GM19395 (cell line): ENCODE measurements around the gene MACROD2.

Experiments used
- ATAC-seq: cut with Tn5 transposase; IDR thresholded peaks from one replicate; pipeline ENCODE4 v1.9.1; 2021; ENCODE audit warnings: mild to moderate bottlenecking, moderate library complexity; ENCODE audit not compliant: unreplicated experiment

Gene MACROD2

DNA sequence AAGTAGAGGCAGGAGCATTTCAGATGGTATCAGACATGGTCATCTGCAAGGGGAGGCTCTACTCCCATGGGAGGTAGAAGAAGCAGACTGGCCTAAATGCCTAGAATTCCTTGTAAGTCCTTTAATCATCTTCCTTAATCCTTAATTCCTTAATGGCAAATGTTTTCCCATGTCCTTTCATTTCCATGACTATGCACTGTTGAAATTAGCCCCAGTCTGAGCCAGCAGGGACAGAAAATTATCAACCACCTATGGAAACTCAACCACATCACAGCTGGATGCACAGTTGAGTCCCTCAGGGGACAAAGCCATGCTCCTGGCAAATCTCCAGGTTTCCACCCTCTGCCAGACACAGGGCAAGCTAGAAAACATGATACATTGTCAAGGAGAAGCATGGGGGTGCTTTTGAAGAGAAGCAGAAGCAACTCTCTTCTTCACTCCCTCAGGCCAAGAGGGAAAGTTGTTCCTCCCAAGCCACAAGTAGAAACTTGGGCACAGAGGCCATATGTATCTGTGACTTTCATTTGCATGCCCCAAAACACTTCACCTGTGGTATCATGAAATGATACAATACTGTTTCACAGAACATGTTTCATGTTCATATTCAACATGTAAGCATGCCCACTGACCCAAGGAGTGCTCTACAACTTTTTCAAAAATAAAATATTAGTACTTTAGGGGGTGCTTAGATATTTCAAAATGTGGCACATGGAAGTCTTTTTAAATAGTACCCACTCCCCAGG lies 1894.4 kb downstream of the MACROD2 start:
- no peak for ATAC-seq

DNA sequence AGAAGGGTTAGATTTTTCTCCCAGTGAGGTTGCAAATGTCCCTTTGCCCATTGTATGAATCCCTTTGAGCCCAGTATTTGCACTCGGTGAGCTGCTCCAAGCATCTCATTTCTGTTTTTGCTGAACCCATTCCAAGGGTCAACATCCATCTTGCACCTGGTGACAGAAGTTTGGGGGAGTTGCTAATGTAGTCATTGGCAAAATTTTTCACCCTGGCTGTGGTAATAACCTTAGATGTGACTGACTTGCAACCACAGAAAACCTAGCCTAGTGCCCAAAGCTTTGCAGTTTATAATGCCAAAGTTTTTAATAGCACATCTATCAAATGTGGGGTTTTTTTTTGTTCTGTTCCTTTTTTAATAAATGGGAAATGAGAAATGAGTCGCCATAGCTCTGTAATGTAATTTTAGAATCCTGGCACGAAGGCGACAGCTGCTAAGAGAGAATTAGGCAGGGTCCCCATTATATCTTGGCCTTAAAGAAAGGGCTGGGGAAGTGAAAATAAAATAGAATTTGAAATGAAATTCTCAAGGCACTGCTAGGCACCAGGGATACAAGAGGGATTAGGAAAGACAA lies 1895.2 kb downstream of the MACROD2 start:
- no peak for ATAC-seq

DNA sequence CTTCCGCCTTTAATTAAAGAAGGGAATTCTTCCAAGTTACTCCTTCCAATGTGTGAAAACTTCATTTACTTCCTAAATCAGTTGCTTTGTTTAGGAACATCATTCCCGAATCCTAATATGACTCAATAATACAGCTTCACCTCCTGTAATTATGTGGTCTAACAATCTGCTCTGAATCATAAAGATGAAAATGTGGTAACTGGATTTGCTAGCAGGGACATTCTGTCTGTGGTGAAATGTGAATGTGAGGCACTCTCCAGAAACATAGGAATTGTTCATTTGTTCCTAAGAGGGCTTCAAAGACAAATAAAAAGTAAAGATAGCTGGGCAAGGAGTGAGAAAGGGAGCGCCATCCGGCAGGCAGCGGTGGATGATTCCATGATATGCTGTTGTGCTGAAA lies 1899.8 kb downstream of the MACROD2 start:
- no peak for ATAC-seq

DNA sequence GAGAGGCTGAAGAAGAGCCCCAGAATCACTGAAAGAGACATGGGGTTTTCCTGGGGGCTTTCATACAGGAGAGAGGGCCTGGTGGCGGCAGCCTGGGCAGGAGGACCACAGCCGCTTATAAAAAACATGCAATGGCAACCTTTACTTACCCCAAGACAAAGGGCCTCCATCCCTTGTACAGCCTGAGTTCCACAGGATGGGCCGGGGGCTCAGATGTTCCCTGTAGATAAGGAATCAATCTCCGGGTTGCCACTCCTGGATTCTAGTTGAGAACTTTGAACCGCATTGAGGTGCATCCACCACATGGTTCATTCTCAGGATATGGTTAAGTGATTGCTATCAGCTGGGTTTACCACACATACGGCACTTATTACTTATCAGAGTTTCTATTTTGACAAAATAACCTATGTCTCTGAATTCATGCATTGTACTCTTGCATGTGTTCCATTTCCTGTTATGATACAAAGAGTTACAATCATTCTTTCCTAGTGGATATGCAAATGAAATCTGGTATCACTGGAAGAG lies 1900.3 kb downstream of the MACROD2 start:
- ATAC-seq, result peak; percentile 93

DNA sequence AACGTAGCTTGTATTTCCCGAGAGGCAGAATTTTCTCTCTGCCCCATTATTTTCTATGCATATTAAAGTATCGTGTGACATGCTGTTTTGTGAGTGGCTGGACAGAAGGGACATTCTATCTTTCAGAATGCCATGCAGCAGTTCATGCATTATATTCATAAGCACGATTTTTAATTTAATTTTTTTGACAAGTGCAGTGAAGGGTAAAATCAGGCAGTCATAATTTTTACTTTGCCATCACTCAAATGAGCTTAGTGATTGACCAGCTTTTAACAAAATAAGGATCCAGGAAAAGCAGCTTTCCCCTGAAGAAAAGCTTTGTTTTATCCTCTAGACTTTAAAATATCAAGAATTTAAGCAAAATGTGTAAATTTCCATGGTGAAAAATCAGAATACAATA lies 1904.7 kb downstream of the MACROD2 start:
- no peak for ATAC-seq

DNA sequence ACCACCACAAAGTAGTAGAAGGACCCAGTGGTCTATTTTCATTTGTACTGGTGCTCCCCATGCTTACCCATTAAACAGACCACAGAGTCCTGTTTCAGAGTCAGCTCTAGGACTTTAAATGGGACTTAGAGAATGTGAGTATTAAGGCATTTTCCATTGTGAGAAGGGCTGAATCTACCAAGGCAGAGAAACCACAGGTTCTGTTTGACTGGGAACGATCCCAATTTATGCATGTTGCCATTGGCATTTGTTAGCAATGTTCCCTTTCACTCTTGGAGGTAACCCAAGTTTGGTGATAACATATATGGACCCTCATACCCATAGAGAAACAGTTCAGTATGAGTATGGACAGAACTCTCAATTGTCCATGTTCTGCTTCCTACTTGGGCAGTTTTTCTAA lies 1905.1 kb downstream of the MACROD2 start:
- no peak for ATAC-seq

DNA sequence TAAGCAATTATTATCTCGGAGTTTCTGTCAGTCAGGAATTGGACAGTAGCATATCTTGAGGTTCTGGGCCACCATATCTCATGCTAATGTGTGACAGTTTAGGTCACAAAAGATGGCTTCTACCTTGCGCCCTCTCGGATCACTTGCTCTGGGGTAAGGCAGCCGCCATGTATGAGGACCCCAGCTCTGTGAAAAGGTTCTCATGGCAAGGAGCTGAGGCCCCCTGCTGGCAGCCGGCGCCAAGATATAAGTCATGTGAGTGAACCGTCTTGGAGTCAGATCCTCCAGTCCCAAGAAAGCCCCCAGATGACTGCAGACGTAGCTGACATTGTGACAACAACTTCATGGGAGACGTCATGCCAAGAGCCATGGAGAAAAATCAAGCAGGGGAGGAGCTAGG lies 1907.2 kb downstream of the MACROD2 start:
- no peak for ATAC-seq

DNA sequence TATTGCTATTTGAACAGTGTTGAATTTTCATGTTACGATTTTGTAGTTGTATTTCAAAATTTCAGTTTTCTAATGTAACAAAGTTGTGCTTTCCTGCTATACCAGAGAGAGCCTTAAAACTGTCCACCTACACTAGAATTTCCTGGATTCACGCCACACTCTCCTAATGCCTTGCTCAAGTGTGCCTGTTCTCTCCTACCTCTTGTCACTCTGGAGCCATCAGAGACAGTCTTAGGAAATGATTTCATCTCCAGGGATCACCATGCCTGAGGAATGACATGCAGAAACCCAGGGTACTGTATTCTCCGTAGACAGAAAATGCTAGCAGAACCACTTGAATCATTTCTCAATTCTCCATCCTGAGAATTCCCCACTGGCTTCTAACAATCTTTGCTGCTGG lies 1910.3 kb downstream of the MACROD2 start:
- ATAC-seq, result no peak

DNA sequence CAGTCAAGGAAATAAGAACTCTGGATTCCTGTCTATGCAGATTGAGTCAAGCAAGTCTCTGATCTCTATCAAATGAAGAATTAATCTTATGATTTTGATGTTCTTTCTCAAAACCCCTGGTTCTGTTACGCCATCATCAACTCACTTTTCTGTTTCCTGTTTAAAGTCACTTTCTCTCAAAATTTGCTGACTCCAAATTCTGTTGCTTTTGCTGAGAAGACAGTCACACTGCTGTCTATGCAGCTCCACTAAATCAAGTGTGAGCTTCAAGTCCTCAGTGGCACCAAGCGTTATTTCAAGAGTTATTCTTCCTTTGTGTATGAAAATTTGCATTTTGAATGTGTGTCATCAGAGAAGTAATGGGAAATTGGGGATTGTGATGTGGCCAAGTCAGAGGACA lies 1914.7 kb downstream of the MACROD2 start:
- ATAC-seq, result no peak

DNA sequence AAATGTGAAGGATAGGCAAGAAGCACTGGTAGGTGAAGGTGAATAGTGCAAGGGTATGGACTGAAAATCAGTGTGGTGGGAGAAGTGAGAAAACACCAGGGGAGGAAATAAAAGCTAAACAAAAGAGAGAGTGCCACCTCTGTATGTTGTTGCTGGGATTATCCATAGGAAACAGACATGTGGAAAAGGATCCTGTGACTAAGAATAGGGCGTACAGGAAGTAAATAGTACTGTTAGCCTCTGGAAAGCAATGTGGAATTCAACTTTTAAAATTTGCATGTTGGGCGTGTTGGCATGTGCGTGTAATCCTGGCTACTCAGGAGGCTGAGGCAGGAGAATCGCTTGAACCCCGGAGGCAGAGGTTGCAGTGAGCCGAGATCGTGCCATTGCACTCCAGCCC lies 1916.3 kb downstream of the MACROD2 start:
- ATAC-seq, result no peak

DNA sequence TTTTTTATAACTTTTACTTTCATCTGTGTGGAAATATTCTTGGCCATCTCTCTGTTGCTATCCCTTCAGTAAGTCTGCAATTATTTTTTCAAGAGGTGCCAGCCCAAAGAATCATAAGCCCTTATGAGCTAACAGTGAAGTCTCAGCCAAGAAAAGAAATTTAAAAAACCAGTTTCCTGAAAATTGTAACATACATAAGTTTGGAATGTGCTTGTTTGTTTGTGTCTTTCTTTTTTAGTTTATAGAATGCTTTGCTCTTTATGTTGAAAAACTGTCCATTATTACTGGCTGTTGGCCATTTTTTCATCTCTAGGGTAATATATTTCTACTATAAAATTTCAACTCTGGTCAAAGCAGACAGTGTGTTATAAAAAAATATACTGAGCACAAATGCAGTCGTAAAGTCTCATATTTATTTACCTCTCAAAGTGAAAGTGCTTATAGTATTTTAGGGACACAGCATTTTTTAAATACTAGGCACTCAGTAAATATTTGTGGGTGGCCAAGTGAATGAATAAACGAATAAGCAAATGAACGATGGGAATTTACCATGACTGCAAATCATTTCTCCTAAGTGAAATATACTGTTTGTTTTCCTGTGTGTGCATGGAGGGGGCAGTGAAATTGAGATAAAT lies 1918.2 kb downstream of the MACROD2 start:
- no peak for ATAC-seq

DNA sequence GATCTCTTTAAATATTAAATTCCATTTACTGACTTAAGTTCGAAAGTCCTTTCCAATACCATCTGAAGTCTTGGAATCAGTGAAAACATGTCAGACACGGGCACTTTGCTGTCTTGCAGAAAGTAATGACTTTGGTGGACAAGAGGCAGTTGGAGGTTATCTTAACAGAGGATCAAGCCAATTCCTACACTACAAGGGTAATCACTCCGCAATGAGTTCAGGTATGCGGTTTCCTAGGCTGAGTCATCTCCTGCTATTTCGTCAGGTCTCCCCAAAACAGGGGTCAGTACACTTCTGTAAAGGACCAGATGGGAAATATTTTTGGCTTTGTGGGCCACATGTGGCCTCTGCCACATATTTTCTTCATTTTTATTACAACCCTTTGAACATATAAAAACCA lies 1921.3 kb downstream of the MACROD2 start:
- no peak for ATAC-seq

DNA sequence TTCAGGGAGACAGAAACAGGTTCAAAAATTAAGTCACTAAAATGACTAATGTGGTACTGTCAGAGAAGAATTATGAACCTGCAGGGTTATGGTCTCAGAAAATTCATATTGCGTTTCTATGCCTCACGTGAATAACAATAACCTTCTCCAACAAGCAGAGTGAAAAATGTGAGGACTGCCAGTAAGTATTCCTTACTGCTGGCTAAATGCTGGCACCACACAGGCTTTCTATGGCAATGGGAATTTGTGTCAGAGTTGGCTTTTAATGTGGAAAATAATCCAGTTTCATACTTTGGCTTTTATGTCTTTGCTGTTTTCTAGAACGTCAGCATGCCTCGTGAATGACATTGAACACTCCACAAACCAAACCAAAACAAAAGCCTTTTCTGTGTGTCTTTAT lies 1922.0 kb downstream of the MACROD2 start:
- ATAC-seq, result no peak

DNA sequence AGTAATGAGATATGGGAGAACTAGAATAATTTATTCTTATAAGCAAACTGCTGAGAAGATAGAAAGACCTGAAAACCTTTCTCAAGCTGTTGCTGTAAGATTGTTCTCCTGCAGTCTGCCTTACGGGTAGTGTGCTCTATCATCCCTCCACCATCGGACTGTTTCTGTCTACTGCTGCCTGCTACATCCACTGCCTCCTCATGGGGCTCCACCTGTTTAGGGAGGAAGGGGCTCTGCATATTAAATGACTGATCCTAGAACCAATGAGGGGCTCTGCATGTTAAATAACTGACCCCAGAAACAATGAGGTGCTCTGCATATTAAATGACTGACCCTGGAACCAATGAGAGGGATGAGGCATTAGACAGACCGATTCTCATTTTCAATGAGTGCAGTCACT lies 1923.3 kb downstream of the MACROD2 start:
- no peak for ATAC-seq

DNA sequence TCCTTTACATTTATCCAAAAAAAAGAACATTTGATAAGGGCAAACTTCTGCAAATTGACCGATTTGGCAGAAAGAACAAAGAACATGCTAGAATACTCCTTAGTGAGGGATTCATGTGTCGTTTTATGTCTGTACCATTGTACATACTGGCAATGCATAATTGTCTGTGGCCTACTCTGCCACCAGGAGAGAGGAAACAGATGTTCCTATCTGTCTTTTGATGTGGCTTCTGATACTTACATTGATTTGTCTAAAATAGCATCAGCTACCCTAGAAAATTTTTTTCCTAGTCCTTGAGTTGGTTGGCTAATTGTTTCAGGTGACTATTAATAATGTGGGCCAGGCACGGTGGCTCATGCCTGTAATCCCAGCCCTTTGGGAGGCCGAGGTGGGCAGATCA lies 1923.8 kb downstream of the MACROD2 start:
- no peak for ATAC-seq

DNA sequence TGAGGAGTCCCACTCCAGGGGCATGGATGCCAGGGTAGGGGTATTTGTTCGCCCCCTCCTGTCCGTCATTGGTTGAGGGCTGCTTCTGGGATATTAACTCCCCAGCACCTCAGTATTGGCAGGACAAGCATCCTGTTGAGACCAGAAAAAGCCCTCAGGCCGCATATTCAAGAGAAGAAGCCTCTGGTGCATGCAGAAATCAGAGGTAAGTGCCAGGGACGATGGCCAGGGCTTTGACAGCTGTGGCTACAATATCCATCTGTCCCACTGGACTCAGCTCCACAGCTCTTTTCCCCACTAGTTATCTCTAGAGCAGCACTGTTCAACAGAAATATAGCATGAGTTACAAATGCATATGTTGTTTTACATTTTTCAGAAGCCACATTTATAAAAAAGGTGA lies 1926.6 kb downstream of the MACROD2 start:
- no peak for ATAC-seq

DNA sequence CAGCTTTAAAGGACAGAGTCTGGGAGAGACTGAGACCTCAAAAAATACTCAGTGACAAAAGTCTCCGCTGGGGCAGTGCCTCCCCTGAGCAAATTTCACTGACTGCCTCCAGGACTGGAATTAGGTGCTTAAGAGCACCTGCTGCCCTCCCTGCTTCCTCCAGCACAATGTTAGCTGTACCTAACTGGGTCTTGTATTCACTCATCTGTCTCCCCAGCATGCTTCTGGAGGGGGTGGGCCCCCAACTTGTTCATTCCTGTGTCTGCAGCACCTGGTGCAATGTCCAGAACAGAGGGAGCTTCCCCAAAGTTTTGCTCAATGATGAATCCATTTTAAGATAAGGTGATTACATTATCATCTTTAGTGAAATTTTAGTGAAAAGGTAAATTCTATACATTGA lies 1927.2 kb downstream of the MACROD2 start:
- ATAC-seq, result peak; percentile 58

DNA sequence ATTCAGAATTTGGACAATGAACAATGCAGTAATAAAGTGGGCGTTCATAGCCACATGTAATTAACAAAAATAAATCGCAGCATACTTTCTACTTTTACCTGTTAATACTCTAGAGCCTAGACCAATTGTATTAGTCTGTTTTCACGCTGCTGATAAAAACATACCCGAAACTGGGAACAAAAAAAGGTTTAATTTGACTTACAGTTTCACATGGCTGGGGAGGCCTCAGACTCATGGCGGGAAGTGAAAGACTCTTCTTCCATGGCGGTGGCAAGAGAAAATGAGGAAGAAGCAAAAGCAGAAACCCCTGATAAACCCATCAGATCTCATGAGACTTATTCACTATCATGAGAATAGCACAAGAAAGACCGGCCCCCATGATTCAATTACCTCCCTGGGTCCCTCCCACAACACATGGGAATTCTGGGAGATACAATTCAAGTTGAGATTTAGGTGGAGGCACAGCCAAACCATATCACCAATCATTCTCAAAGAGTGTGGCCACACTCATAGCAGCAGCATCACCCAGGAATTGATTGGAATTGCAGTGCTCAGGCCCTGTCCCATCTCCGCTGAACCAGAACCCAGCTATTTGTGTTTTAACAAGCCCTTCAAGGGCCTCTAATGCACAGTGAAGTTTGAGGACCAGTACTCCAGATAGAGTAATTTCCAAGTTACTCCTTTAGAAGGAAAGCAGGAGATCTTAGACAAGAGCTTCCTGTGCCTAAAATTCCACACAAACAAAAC lies 1927.9 kb downstream of the MACROD2 start:
- peak; percentile 88 for ATAC-seq

DNA sequence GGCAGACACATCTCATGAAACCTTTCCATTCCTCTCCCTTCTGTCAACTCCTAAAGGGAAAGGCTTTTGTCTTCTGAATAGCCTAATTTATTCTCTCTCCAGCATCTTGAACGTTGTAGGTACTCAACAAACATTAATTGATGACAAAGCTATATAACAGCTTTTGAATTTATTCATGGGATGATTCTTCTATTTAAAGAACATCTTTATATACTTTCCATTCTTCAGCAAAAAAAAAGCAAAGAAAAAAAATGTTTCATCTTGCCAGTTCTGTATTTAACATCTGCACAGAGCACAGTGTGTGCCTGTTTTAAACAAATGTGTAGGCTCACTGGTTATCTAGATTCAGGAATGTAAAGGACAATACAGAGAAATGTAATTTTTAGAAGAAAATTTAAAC lies 1929.2 kb downstream of the MACROD2 start:
- no peak for ATAC-seq

DNA sequence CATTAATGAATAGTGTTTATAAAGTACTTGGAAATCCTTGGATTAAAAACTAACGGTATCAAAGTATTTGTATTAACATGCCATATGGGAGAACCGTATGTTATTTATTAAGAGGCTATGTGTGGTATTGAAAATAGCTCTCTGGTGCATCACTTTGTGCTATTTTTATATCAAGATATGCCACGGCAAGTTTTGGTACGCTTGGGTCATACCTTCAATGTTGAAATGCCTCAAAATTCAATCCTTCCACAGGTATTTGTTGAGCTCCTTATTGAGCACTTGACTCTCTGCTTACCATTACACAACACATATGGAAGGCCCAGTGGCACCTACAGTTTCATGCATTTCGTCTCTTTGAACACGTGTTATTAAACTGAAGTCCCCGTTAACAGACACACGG lies 1930.1 kb downstream of the MACROD2 start:
- no peak for ATAC-seq

DNA sequence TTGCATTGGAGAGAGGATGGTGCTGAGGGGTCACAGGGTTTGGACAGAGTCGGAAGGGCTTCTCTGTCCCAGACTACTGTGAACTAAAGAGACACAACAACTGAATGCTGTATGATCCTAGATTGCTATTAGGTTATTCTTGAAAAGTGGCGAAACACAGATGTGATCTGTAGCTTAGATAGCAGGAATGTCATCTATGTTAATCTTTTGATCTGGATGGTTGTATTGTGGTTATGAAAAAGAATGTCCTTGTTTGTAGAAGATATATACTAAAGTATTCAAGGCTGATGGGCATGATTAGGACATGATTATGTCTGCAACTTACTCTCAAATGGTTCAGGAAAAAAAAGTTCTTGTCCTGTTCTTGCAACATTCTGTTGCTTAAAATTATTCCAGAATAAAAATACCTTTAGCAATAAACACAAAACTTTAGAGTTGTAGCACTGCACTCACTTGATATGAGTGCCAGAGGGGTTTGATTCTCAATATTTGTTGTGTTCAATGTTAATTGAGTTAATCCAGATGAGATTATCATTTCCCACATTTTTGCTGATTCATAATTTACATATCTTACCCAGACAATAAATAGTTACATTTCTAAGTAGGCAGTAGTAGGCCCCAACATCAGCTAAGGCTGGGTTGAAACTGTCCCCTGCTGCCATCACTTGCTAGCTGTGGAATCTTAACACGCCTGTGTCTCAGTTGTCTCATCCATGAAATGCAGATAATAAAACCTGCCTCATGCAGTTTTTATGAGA lies 1932.8 kb downstream of the MACROD2 start:
- ATAC-seq, result no peak
